ENCODE measurements around the gene DEFB124. TPM values are rescaled to one million over a fixed set of nuclear protein-coding genes. Genes with fewer than 3 reads are reported as not detected.
"Not testable (repeated sequence)": the region's sequence is repeated elsewhere in the genome, so short reads cannot be mapped to it uniquely, and the experiment has no call there.

The DEFB124 gene
- polyA plus RNA-seq (2013, experiment 1 of 2) = not detected
- polyA plus RNA-seq (2013, experiment 2 of 2) = not detected

- H2BK15ac ChIP-seq (replicated peaks; ENCODE audit: low read depth) = no peak within 1 kb of the TSS
- no peak within 1 kb of the TSS for H2AK5ac ChIP-seq (ENCODE audit: low read length)
- WGBS (ENCODE audit: extremely low coverage, insufficient coverage, low lambda C conversion rate) = no CpG with 5 or more reads among the region's 33 CpGs
- H3K23ac ChIP-seq (ENCODE audit: low read length) = no peak within 1 kb of the TSS
- no peaks in the 10 kb centered on the region for H3K36me3 ChIP-seq (ENCODE audit: control insufficient read depth, insufficient read depth, low read length)
- no peak within 1 kb of the TSS for H4K8ac ChIP-seq (ENCODE audit: low read depth, low read length)
- H3K4me1 ChIP-seq (ENCODE audit: control insufficient read depth, low read depth, low read length) = no peaks in the 10 kb centered on the region
- H3K18ac ChIP-seq (ENCODE audit: low read length) = no peak within 1 kb of the TSS
- H3K27me3 ChIP-seq (ENCODE audit: insufficient read depth, low read length, poor library complexity) = no peaks in the 10 kb centered on the region
- H3K79me2 ChIP-seq (ENCODE audit: control insufficient read depth, insufficient read depth, low read length) = no peaks in the 10 kb centered on the region
- no peak within 1 kb of the TSS for H3K9ac ChIP-seq (ENCODE audit: low read length)
- H3K4me3 ChIP-seq (ENCODE audit: low read length) = no peak within 1 kb of the TSS
- no peak within 1 kb of the TSS for H3K4ac ChIP-seq (ENCODE audit: low read depth, low read length)
- H2BK5ac ChIP-seq (ENCODE audit: low read length) = no peak within 1 kb of the TSS
- no peak within 1 kb of the TSS for H3K27ac ChIP-seq (ENCODE audit: low read depth, low read length)
- H4K5ac ChIP-seq (ENCODE audit: low read length) = no peak within 1 kb of the TSS
- H3K56ac ChIP-seq (ENCODE audit: low read length) = no peak within 1 kb of the TSS
- H3K79me1 ChIP-seq (ENCODE audit: low read length) = no peaks in the 10 kb centered on the region
- no peak within 1 kb of the TSS for H3K4me2 ChIP-seq (ENCODE audit: low read length)
- no peak within 1 kb of the TSS for H2BK120ac ChIP-seq (ENCODE audit: low read depth, low read length)
- no peak for DNase-seq
Measured at GRCh38 chr20:31474758-31475427, at the start of gene DEFB124, which contains the start of gene REM1. DEFB124 (minus strand) TSS chr20:31475127; CDS start chr20:31473013, 2,114 bp downstream. REM1 (plus strand) TSS chr20:31475288; CDS start chr20:31476446, 1,158 bp downstream.

DNA sequence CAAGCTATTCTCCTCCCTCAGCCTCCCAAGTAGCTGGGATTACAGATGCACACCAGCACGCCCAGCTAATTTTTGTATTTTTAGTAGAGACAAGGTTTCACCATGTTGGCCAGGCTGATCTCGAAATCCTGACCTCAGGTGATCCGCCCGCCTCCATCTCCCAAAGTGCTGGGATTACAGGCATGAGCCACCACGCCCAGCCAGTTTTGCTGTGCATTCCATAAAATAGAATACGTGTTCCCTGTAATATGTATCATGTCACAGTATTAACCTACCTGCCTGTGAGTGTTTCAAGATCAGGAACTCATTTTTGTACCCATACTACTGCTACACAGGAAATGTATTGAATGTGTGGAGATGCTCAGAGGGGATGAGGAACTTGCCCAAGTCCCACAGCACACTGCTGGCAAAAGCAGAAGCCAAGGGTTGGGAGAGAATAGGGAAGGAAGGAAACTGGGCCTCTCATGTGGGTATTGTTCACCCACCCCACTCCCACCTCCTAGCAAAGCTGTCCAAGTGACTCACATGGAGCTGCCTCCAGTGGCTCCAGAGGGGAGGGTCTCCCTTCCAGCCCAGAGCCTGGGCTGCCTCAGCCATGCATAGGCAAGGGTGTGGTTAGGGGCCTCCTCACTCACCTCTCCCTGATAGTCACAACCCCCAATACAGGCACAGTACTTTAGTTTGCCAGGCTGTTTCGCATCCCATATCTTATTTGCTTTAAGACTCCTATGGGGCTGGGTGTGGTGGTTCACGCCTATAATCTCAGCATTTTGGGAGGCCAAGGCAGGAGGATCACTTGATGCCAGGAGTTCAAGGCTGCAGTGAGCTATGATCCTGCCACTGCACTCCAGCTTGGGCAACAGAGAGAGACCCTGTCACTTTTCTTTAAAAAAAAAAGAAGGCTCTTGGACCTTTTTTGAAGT lies 48.7 kb upstream of the DEFB124 start:
- Histone ChIP-seq H3K4me2 (ENCODE audit: low read length) (no peak overlapping the region), H3K27ac (ENCODE audit: low read depth, low read length) (no peak overlapping the region), H3K27me3 (ENCODE audit: insufficient read depth, low read length, poor library complexity) (no peaks in the 10 kb centered on the region), H3K79me2 (ENCODE audit: control insufficient read depth, insufficient read depth, low read length) (peaks cover 9% of the 10 kb centered on the region), H2BK5ac (ENCODE audit: low read length) (no peak overlapping the region), H3K4me3 (ENCODE audit: low read length) (no peak overlapping the region), H3K36me3 (ENCODE audit: control insufficient read depth, insufficient read depth, low read length) (peaks cover 1% of the 10 kb centered on the region), H3K4me1 (ENCODE audit: control insufficient read depth, low read depth, low read length) (no peaks in the 10 kb centered on the region), H2BK120ac (ENCODE audit: low read depth, low read length) (no peak overlapping the region), H4K8ac (ENCODE audit: low read depth, low read length) (no peak overlapping the region), H2AK5ac (ENCODE audit: low read length) (no peak overlapping the region), H4K5ac (ENCODE audit: low read length) (no peak overlapping the region), H3K9ac (ENCODE audit: low read length) (no peak overlapping the region), H2BK15ac (replicated peaks; ENCODE audit: low read depth) (no peak overlapping the region), H3K4ac (ENCODE audit: low read depth, low read length) (no peak overlapping the region), H3K23ac (ENCODE audit: low read length) (no peak overlapping the region), H3K79me1 (ENCODE audit: low read length) (peaks cover 14% of the 10 kb centered on the region), H3K18ac (ENCODE audit: low read length) (no peak overlapping the region), H3K56ac (ENCODE audit: low read length) (no peak overlapping the region)
- DNase-seq = no peak
- no CpG with 5 or more reads among the region's 8 CpGs for WGBS (ENCODE audit: extremely low coverage, insufficient coverage, low lambda C conversion rate)

GRCh38 chr20:31522731-31523130 lies 47.8 kb upstream of the DEFB124 start:
- no peak overlapping the region for H2BK120ac ChIP-seq (ENCODE audit: low read depth, low read length)
- no peak overlapping the region for H3K23ac ChIP-seq (ENCODE audit: low read length)
- no peak overlapping the region for H3K4me3 ChIP-seq (ENCODE audit: low read length)
- WGBS (ENCODE audit: extremely low coverage, insufficient coverage, low lambda C conversion rate) = no CpG with 5 or more reads among the region's 6 CpGs
- no peak overlapping the region for H3K9ac ChIP-seq (ENCODE audit: low read length)
- peaks cover 14% of the 10 kb centered on the region for H3K79me1 ChIP-seq (ENCODE audit: low read length)
- no peak overlapping the region for H2BK5ac ChIP-seq (ENCODE audit: low read length)
- no peak overlapping the region for H3K56ac ChIP-seq (ENCODE audit: low read length)
- H4K8ac ChIP-seq (ENCODE audit: low read depth, low read length) = no peak overlapping the region
- no peak overlapping the region for H2AK5ac ChIP-seq (ENCODE audit: low read length)
- H3K18ac ChIP-seq (ENCODE audit: low read length) = no peak overlapping the region
- peaks cover 1% of the 10 kb centered on the region for H3K36me3 ChIP-seq (ENCODE audit: control insufficient read depth, insufficient read depth, low read length)
- no peaks in the 10 kb centered on the region for H3K27me3 ChIP-seq (ENCODE audit: insufficient read depth, low read length, poor library complexity)
- H4K5ac ChIP-seq (ENCODE audit: low read length) = no peak overlapping the region
- H3K4me2 ChIP-seq (ENCODE audit: low read length) = no peak overlapping the region
- no peak for DNase-seq
- H3K79me2 ChIP-seq (ENCODE audit: control insufficient read depth, insufficient read depth, low read length) = peaks cover 9% of the 10 kb centered on the region
- no peak overlapping the region for H3K4ac ChIP-seq (ENCODE audit: low read depth, low read length)
- H3K27ac ChIP-seq (ENCODE audit: low read depth, low read length) = no peak overlapping the region
- no peaks in the 10 kb centered on the region for H3K4me1 ChIP-seq (ENCODE audit: control insufficient read depth, low read depth, low read length)
- H2BK15ac ChIP-seq (replicated peaks; ENCODE audit: low read depth) = no peak overlapping the region

DNA sequence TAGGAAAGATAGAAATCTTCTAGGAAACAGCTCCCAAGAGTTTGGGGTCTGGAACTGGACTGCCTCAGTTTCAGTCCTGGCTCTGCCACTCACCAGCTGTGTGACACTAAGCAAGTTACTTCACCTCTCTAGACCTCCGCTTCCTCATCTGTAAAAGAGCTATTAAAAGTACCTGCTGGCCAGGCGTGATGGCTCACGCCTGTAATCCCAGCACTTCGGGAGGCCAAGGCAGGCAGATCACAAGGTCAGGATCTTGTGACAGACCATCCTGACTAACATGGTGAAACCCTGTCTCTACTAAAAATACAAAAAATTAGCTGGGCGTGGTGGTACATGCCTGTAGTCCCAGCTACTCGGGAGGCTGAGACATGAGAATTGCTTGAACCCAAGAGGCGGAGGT lies 46.3 kb upstream of the DEFB124 start:
- H3K4me3 ChIP-seq (ENCODE audit: low read length); H2BK120ac ChIP-seq (ENCODE audit: low read depth, low read length); H4K5ac ChIP-seq (ENCODE audit: low read length); H3K4me2 ChIP-seq (ENCODE audit: low read length); H3K18ac ChIP-seq (ENCODE audit: low read length); H2BK5ac ChIP-seq (ENCODE audit: low read length); H3K4ac ChIP-seq (ENCODE audit: low read depth, low read length); H2BK15ac ChIP-seq (replicated peaks; ENCODE audit: low read depth); H4K8ac ChIP-seq (ENCODE audit: low read depth, low read length); H3K23ac ChIP-seq (ENCODE audit: low read length); DNase-seq; H3K9ac ChIP-seq (ENCODE audit: low read length); H3K4me1 ChIP-seq (ENCODE audit: control insufficient read depth, low read depth, low read length); H3K27me3 ChIP-seq (ENCODE audit: insufficient read depth, low read length, poor library complexity); H3K36me3 ChIP-seq (ENCODE audit: control insufficient read depth, insufficient read depth, low read length); H3K27ac ChIP-seq (ENCODE audit: low read depth, low read length); H2AK5ac ChIP-seq (ENCODE audit: low read length); H3K56ac ChIP-seq (ENCODE audit: low read length): not testable (repeated sequence)
- Histone ChIP-seq H3K79me1 (ENCODE audit: low read length) (peaks cover 25% of the 10 kb centered on the region), H3K79me2 (ENCODE audit: control insufficient read depth, insufficient read depth, low read length) (peaks cover 22% of the 10 kb centered on the region)
- WGBS (ENCODE audit: extremely low coverage, insufficient coverage, low lambda C conversion rate) = no CpG with 5 or more reads among the region's 7 CpGs

- no peak overlapping the region for H2BK120ac ChIP-seq (ENCODE audit: low read depth, low read length)
- no peak overlapping the region for H3K4me2 ChIP-seq (ENCODE audit: low read length)
- H3K56ac ChIP-seq (ENCODE audit: low read length) = no peak overlapping the region
- H3K18ac ChIP-seq (ENCODE audit: low read length) = no peak overlapping the region
- no peak overlapping the region for H3K23ac ChIP-seq (ENCODE audit: low read length)
- H2BK15ac ChIP-seq (replicated peaks; ENCODE audit: low read depth) = no peak overlapping the region
- no peak overlapping the region for H2AK5ac ChIP-seq (ENCODE audit: low read length)
- no peak overlapping the region for H3K27ac ChIP-seq (ENCODE audit: low read depth, low read length)
- peaks cover 3% of the 10 kb centered on the region for H3K36me3 ChIP-seq (ENCODE audit: control insufficient read depth, insufficient read depth, low read length)
- no peak overlapping the region for H3K4me3 ChIP-seq (ENCODE audit: low read length)
- no CpG with 5 or more reads among the region's 4 CpGs for WGBS (ENCODE audit: extremely low coverage, insufficient coverage, low lambda C conversion rate)
- no peaks in the 10 kb centered on the region for H3K27me3 ChIP-seq (ENCODE audit: insufficient read depth, low read length, poor library complexity)
- DNase-seq = peak; percentile 86
- H3K9ac ChIP-seq (ENCODE audit: low read length) = no peak overlapping the region
- no peak overlapping the region for H4K5ac ChIP-seq (ENCODE audit: low read length)
- H2BK5ac ChIP-seq (ENCODE audit: low read length) = no peak overlapping the region
- no peak overlapping the region for H3K4ac ChIP-seq (ENCODE audit: low read depth, low read length)
- H3K4me1 ChIP-seq (ENCODE audit: control insufficient read depth, low read depth, low read length) = peaks cover 10% of the 10 kb centered on the region
- peaks cover 35% of the 10 kb centered on the region for H3K79me1 ChIP-seq (ENCODE audit: low read length)
- H4K8ac ChIP-seq (ENCODE audit: low read depth, low read length) = no peak overlapping the region
- H3K79me2 ChIP-seq (ENCODE audit: control insufficient read depth, insufficient read depth, low read length) = peaks cover 35% of the 10 kb centered on the region
Measured at GRCh38 chr20:31517373-31517772, 42.4 kb upstream of the DEFB124 start.
